HFFc6 (cell line): ENCODE data around the gene WFDC1. TPM values are rescaled to one million over a fixed set of nuclear protein-coding genes. Genes with fewer than 3 reads are reported as not detected.

ENCODE experiments used
- DNase-seq: peaks from one replicate; pipeline ENCODE4 v3.0.0-alpha.2; 2018
- H3K27ac Mint-ChIP-seq: 2 replicates; pipeline ENCODE4 v1.8.0; 2020; ENCODE audit warnings: mild to moderate bottlenecking, mixed read lengths
- H3K27me3 Mint-ChIP-seq: 2 replicates; pipeline ENCODE4 v1.8.0; 2021; ENCODE audit warnings: mild to moderate bottlenecking, moderate library complexity, mixed read lengths; ENCODE audit not compliant: insufficient read depth
- H3K36me3 Mint-ChIP-seq: 2 replicates; pipeline ENCODE4 v1.8.0; 2021; ENCODE audit warnings: low read depth, mixed read lengths
- H3K4me1 Mint-ChIP-seq: 2 replicates; pipeline ENCODE4 v1.8.0; 2020; ENCODE audit warnings: low read depth, mixed read lengths
- H3K4me3 Mint-ChIP-seq: 2 replicates; pipeline ENCODE4 v1.8.0; 2020; ENCODE audit warnings: mild to moderate bottlenecking, moderate library complexity, mixed read lengths
- H3K9me3 Mint-ChIP-seq: 2 replicates; pipeline ENCODE4 v1.8.0; 2020; ENCODE audit warnings: mild to moderate bottlenecking, mixed read lengths
- CTCF ChIP-seq: fragments of 200-600 bp; sonication (generic); IDR thresholded peaks from 2 replicates; pipeline ENCODE4 v1.5.0; 2021; ENCODE audit warnings: antibody characterized with exemption, mild to moderate bottlenecking
- total RNA-seq, 6 experiments: library from RNA; stranded (reverse); fragmentation: NEBNext Ultra II Directional; extraction: Animal tissue kit (Norgen Biotek cat#: 25700); gene quantifications; 2 replicates in 1 of 6; 3 replicates in 5 of 6; pipeline ENCODE4 v1.2.3, GENCODE V29; 2021

The WFDC1 gene
- total RNA-seq, 6 experiments from 2014 or later = 2.4 to 34.5 (median 2.8) TPM

GRCh38 chr16:84359326-84359725 lies 64.6 kb downstream of the WFDC1 start:
- DNase-seq = no peak
- peaks cover 14% of the 10 kb centered on the region; the same call in 1 of the 2 replicates for H3K4me1 Mint-ChIP-seq
- H3K4me3 Mint-ChIP-seq = no peak overlapping the region
- TF ChIP-seq CTCF = no peak
- H3K36me3 Mint-ChIP-seq = no peaks in the 10 kb centered on the region
- peaks cover 39% of the 10 kb centered on the region for H3K27me3 Mint-ChIP-seq
- no peaks in the 10 kb centered on the region for H3K9me3 Mint-ChIP-seq
- H3K27ac Mint-ChIP-seq = no peak overlapping the region

DNA sequence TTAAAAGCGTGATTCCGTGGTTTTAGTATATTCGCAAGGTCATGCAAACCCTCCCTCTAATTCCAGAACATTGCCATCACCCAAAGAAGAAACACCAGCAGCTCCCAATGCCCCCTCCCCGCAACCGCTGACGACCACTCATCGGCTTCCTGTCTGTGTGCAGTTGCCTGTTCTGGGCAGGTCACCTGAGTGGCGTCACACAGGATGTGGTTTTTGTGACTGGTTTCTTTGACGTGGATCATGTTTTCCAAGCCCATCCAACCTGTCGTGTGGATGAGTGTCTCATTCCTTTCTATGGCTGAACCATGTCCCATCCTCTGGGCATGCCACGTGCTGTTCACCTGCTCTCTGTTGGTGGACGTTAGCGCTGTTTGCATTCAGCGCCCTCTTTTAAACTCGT lies 65.5 kb downstream of the WFDC1 start:
- Mint-ChIP-seq H3K27me3 (peaks cover 39% of the 10 kb centered on the region), H3K9me3 (no peaks in the 10 kb centered on the region), H3K27ac (no peak overlapping the region), H3K4me3 (no peak overlapping the region), H3K36me3 (no peaks in the 10 kb centered on the region), H3K4me1 (peaks cover 14% of the 10 kb centered on the region; the same call in 1 of the 2 replicates)
- no peak for TF ChIP-seq CTCF
- no peak for DNase-seq

GRCh38 chr16:84360748-84361147 lies 66.1 kb downstream of the WFDC1 start:
- H3K4me1 Mint-ChIP-seq = peaks cover 14% of the 10 kb centered on the region; the same call in 1 of the 2 replicates
- H3K36me3 Mint-ChIP-seq = no peaks in the 10 kb centered on the region
- no peaks in the 10 kb centered on the region for H3K9me3 Mint-ChIP-seq
- H3K4me3 Mint-ChIP-seq = no peak overlapping the region
- no peak overlapping the region for H3K27ac Mint-ChIP-seq
- TF ChIP-seq CTCF = no peak
- no peak for DNase-seq
- peaks cover 39% of the 10 kb centered on the region for H3K27me3 Mint-ChIP-seq

GRCh38 chr16:84361546-84361945 lies 66.9 kb downstream of the WFDC1 start:
- H3K9me3 Mint-ChIP-seq = no peaks in the 10 kb centered on the region
- H3K36me3 Mint-ChIP-seq = no peaks in the 10 kb centered on the region
- H3K4me3 Mint-ChIP-seq = no peak overlapping the region
- peaks cover 41% of the 10 kb centered on the region for H3K27me3 Mint-ChIP-seq
- peaks cover 11% of the 10 kb centered on the region; the same call in 1 of the 2 replicates for H3K4me1 Mint-ChIP-seq
- no peak for DNase-seq
- no peak for TF ChIP-seq CTCF
- no peak overlapping the region for H3K27ac Mint-ChIP-seq

GRCh38 chr16:84362471-84362941 lies 67.8 kb downstream of the WFDC1 start:
- no peaks in the 10 kb centered on the region for H3K9me3 Mint-ChIP-seq
- H3K4me3 Mint-ChIP-seq = no peak overlapping the region
- no peak overlapping the region for H3K27ac Mint-ChIP-seq
- H3K4me1 Mint-ChIP-seq = peaks cover 1% of the 10 kb centered on the region; the same call in 1 of the 2 replicates
- peaks cover 47% of the 10 kb centered on the region for H3K27me3 Mint-ChIP-seq
- no peak for TF ChIP-seq CTCF
- no peaks in the 10 kb centered on the region for H3K36me3 Mint-ChIP-seq
- DNase-seq = no peak

DNA sequence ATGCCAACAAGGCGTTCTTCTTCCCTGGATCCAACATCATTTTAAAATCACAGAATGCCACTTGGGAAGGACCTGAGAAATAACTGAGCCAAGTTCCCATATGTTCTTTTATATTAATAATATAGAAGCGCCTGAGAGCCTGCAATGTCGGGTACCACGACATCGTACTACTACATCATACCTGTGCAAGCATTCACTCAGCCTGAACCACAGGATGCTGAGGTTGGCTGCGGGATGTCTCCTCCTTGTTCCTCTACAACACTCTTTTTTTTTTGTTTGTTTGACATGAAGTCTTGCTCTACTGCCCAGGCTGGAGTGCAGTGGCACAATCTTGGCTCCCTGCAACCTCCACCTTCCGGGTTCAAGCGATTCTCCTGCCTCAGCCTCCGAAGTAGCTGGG lies 71.5 kb downstream of the WFDC1 start:
- Mint-ChIP-seq H3K27me3 (peaks cover 40% of the 10 kb centered on the region), H3K9me3 (no peaks in the 10 kb centered on the region), H3K4me3 (no peak overlapping the region), H3K4me1 (no peaks in the 10 kb centered on the region), H3K27ac (no peak overlapping the region), H3K36me3 (no peaks in the 10 kb centered on the region)
- TF ChIP-seq CTCF = no peak
- DNase-seq = no peak
